Measurements from ENCODE around the gene HNF1A.

GRCh38 chr12:120941412-120941811, 36.9 kb upstream of the HNF1A start:
- TF ChIP-seq, protein P1, sequence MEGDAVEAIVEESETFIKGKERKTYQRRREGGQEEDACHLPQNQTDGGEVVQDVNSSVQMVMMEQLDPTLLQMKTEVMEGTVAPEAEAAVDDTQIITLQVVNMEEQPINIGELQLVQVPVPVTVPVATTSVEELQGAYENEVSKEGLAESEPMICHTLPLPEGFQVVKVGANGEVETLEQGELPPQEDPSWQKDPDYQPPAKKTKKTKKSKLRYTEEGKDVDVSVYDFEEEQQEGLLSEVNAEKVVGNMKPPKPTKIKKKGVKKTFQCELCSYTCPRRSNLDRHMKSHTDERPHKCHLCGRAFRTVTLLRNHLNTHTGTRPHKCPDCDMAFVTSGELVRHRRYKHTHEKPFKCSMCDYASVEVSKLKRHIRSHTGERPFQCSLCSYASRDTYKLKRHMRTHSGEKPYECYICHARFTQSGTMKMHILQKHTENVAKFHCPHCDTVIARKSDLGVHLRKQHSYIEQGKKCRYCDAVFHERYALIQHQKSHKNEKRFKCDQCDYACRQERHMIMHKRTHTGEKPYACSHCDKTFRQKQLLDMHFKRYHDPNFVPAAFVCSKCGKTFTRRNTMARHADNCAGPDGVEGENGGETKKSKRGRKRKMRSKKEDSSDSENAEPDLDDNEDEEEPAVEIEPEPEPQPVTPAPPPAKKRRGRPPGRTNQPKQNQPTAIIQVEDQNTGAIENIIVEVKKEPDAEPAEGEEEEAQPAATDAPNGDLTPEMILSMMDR (conservative IDR thresholded peaks at IDR 0.05 in 1 of 2, IDR thresholded peaks at IDR 0.05 in 1 of 2; ENCODE audit: low read depth in 1 of 2, low read length in 2 of 2) = no peak
- no peak for TF ChIP-seq EZH2 (IDR thresholded peaks at IDR 0.05; ENCODE audit: low read length, missing control alignments)

All from fibroblast of lung (primary cell).